ENCODE results near the gene C10orf71.

C10orf71 gene

DNA sequence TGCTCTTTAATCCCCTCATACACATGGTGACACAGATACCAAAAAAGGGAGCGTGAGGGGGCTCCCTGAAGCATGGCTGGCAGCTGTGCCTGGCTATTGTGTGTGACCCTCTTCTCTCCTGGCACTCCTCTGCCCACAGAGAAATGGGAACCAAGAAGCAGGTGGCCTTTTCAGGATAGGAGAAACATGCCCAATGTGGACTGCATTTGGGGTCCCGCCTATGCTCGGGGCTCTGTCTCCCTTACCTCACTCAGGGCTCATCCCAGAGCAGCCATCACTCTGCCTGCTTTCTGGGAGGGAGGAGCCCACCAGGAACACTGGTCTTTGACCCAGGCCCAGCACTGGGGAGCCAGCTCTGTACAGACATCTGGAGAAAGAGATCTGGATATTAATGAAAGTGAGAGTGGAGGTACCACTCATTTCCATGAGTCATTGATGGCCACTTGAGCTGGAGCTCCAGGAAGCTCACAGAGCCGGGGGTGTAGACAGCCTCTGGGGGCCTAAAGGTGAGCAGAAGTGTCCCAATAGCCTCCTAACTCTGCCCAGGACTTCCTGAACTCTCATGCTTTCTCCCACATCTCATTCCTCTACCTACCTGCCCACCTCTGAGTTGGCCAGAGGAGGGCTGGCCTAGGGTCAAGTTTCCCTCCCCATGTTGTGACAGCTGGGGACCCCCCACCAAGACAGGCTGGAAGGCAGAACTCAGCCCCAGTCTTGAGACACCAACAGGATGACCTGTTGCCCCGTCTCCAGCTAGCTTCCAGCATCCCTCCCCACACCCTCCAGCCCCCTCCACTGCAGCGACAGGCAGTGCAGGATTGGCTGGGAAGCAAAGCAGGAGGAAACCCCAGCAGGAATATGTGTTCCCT, 54.3 kb downstream of the C10orf71 start:
- H3K36me3 ChIP-seq (replicated peaks; ENCODE audit: insufficient read depth, low read length), result no peaks in the 10 kb centered on the region
- H2AFZ ChIP-seq (ENCODE audit: low read length), result no peak overlapping the region
- no peaks in the 10 kb centered on the region for H3K79me2 ChIP-seq (ENCODE audit: low read length)
- H3K9me3 ChIP-seq (replicated peaks; ENCODE audit: insufficient read depth, low read length), result no peaks in the 10 kb centered on the region
- TF ChIP-seq EZH2 (optimal IDR thresholded peaks at IDR 0.05; ENCODE audit: low read depth, low read length), result no peak
- no peak for TF ChIP-seq EZH2phosphoT487 (IDR thresholded peaks at IDR 0.05; ENCODE audit: low read length)
- TF ChIP-seq, protein P1, sequence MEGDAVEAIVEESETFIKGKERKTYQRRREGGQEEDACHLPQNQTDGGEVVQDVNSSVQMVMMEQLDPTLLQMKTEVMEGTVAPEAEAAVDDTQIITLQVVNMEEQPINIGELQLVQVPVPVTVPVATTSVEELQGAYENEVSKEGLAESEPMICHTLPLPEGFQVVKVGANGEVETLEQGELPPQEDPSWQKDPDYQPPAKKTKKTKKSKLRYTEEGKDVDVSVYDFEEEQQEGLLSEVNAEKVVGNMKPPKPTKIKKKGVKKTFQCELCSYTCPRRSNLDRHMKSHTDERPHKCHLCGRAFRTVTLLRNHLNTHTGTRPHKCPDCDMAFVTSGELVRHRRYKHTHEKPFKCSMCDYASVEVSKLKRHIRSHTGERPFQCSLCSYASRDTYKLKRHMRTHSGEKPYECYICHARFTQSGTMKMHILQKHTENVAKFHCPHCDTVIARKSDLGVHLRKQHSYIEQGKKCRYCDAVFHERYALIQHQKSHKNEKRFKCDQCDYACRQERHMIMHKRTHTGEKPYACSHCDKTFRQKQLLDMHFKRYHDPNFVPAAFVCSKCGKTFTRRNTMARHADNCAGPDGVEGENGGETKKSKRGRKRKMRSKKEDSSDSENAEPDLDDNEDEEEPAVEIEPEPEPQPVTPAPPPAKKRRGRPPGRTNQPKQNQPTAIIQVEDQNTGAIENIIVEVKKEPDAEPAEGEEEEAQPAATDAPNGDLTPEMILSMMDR (IDR thresholded peaks at IDR 0.05; ENCODE audit: low read length), result no peak
- H4K20me1 ChIP-seq (ENCODE audit: insufficient read depth, low read length), result no peaks in the 10 kb centered on the region
- H3F3A ChIP-seq (ENCODE audit: insufficient read depth, low read length), result no peaks in the 10 kb centered on the region
- no peaks in the 10 kb centered on the region for H3K4me1 ChIP-seq (ENCODE audit: low read length)
- H3K9me2 ChIP-seq (replicated peaks; ENCODE audit: insufficient read depth, low read length), result no peaks in the 10 kb centered on the region
- DNase-seq, result no peak
- no peak overlapping the region for H3K4me2 ChIP-seq (ENCODE audit: low read depth, low read length)
- H3K9ac ChIP-seq (ENCODE audit: low read length), result no peak overlapping the region
- no peak overlapping the region for H3K27ac ChIP-seq (ENCODE audit: low read length)
- H3K4me3 ChIP-seq (ENCODE audit: low read length), result no peak overlapping the region
- H3K27me3 ChIP-seq (replicated peaks; ENCODE audit: insufficient read depth, low read length), result no peaks in the 10 kb centered on the region

DNA sequence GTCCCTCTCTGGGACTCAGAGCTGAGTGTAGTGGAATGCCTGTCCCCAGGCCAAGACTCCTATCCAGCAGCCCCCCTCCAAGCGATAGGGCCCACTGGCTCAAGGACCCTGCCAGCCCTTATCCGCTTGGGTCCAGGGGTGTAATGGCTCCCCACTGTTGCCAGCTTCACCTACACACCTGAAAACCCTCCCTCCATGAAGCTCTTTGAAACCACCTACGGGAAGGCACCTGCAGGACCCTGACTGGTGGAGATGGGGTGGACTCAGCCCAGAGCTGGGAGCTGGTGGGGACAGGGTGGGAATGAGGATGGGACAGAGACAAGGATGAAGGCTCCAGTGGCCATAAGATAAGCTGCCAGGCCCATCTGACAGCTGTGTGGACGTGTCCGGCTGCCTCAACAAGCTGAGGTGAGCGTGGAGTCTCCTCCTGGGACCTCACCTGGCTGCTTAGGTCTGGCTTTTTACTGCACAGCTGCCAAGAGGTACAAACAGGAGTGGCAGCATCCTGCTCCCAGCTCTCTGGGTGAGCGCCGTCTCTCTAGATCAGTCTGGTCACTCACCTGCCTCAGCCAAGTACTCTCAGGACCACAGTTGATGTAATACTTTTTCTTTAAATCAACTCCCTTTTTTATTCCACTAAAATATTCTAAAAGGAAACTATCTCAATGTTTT, 55.1 kb downstream of the C10orf71 start:
- no peak for DNase-seq
- H3F3A ChIP-seq (ENCODE audit: insufficient read depth, low read length), result no peaks in the 10 kb centered on the region
- no peaks in the 10 kb centered on the region for H3K79me2 ChIP-seq (ENCODE audit: low read length)
- no peaks in the 10 kb centered on the region for H3K9me2 ChIP-seq (replicated peaks; ENCODE audit: insufficient read depth, low read length)
- H3K27me3 ChIP-seq (replicated peaks; ENCODE audit: insufficient read depth, low read length), result no peaks in the 10 kb centered on the region
- no peak overlapping the region for H3K4me3 ChIP-seq (ENCODE audit: low read length)
- no peak overlapping the region for H3K27ac ChIP-seq (ENCODE audit: low read length)
- no peak overlapping the region for H2AFZ ChIP-seq (ENCODE audit: low read length)
- no peaks in the 10 kb centered on the region for H3K36me3 ChIP-seq (replicated peaks; ENCODE audit: insufficient read depth, low read length)
- no peak overlapping the region for H3K4me2 ChIP-seq (ENCODE audit: low read depth, low read length)
- H4K20me1 ChIP-seq (ENCODE audit: insufficient read depth, low read length), result no peaks in the 10 kb centered on the region
- H3K4me1 ChIP-seq (ENCODE audit: low read length), result no peaks in the 10 kb centered on the region
- TF ChIP-seq, protein P1 (IDR thresholded peaks at IDR 0.05; ENCODE audit: low read length), result no peak
- TF ChIP-seq EZH2phosphoT487 (IDR thresholded peaks at IDR 0.05; ENCODE audit: low read length) (no peak), EZH2 (optimal IDR thresholded peaks at IDR 0.05; ENCODE audit: low read depth, low read length) (no peak)
- H3K9ac ChIP-seq (ENCODE audit: low read length), result no peak overlapping the region
- H3K9me3 ChIP-seq (replicated peaks; ENCODE audit: insufficient read depth, low read length), result no peaks in the 10 kb centered on the region

DNA sequence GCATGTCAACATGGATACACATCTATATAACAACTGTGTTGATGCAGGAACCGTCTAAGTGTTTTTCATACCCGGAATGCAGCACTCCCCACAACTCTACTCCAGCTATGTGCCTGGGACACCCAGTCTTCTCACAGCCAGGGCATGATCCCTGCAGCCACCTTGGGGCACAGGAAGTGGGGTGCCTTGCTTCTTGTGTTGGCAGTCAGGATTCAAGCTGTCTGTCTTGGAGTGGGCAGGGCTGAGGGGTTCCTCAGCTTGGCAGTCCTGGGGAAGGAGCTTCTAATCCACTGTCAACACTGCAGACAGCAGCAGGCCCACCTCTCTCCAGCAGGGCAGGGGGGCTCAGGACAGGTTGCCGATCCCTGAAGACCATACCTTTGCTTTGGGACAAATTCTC, 55.6 kb downstream of the C10orf71 start:
- H3K9me2 ChIP-seq (replicated peaks; ENCODE audit: insufficient read depth, low read length), result no peaks in the 10 kb centered on the region
- no peaks in the 10 kb centered on the region for H3K27me3 ChIP-seq (replicated peaks; ENCODE audit: insufficient read depth, low read length)
- no peaks in the 10 kb centered on the region for H4K20me1 ChIP-seq (ENCODE audit: insufficient read depth, low read length)
- H3K27ac ChIP-seq (ENCODE audit: low read length), result no peak overlapping the region
- no peak for DNase-seq
- no peak overlapping the region for H3K4me2 ChIP-seq (ENCODE audit: low read depth, low read length)
- H3K9me3 ChIP-seq (replicated peaks; ENCODE audit: insufficient read depth, low read length), result no peaks in the 10 kb centered on the region
- TF ChIP-seq, protein P1 (IDR thresholded peaks at IDR 0.05; ENCODE audit: low read length), result no peak
- TF ChIP-seq EZH2 (optimal IDR thresholded peaks at IDR 0.05; ENCODE audit: low read depth, low read length) (no peak), EZH2phosphoT487 (IDR thresholded peaks at IDR 0.05; ENCODE audit: low read length) (no peak)
- H3K4me3 ChIP-seq (ENCODE audit: low read length), result no peak overlapping the region
- H3K4me1 ChIP-seq (ENCODE audit: low read length), result no peaks in the 10 kb centered on the region
- H3K36me3 ChIP-seq (replicated peaks; ENCODE audit: insufficient read depth, low read length), result no peaks in the 10 kb centered on the region
- H3K9ac ChIP-seq (ENCODE audit: low read length), result no peak overlapping the region
- no peak overlapping the region for H2AFZ ChIP-seq (ENCODE audit: low read length)
- H3K79me2 ChIP-seq (ENCODE audit: low read length), result no peaks in the 10 kb centered on the region
- H3F3A ChIP-seq (ENCODE audit: insufficient read depth, low read length), result no peaks in the 10 kb centered on the region
